GM18867 (cell line): ENCODE measurements around the gene HADHB.
A peak's percentile ranks its signal among the peaks of the same experiment; 100 is the strongest.

Source experiments
- ATAC-seq: cut with Tn5 transposase; IDR thresholded peaks from one replicate; pipeline ENCODE4 v1.9.1; 2021; ENCODE audit warnings: mild to moderate bottlenecking, moderate library complexity; ENCODE audit not compliant: unreplicated experiment

HADHB gene

GRCh38 chr2:26244309-26245230 is at the start of gene HADHB, which contains the start of gene HADHA:
Gene HADHB, plus strand, starts transcription at chr2:26244939. Its CDS starts 9,316 bp downstream, at chr2:26254255.
Gene HADHA, minus strand, starts transcription at chr2:26244632. Its CDS starts 36 bp downstream, at chr2:26244596.
- peak; percentile 68 for ATAC-seq

DNA sequence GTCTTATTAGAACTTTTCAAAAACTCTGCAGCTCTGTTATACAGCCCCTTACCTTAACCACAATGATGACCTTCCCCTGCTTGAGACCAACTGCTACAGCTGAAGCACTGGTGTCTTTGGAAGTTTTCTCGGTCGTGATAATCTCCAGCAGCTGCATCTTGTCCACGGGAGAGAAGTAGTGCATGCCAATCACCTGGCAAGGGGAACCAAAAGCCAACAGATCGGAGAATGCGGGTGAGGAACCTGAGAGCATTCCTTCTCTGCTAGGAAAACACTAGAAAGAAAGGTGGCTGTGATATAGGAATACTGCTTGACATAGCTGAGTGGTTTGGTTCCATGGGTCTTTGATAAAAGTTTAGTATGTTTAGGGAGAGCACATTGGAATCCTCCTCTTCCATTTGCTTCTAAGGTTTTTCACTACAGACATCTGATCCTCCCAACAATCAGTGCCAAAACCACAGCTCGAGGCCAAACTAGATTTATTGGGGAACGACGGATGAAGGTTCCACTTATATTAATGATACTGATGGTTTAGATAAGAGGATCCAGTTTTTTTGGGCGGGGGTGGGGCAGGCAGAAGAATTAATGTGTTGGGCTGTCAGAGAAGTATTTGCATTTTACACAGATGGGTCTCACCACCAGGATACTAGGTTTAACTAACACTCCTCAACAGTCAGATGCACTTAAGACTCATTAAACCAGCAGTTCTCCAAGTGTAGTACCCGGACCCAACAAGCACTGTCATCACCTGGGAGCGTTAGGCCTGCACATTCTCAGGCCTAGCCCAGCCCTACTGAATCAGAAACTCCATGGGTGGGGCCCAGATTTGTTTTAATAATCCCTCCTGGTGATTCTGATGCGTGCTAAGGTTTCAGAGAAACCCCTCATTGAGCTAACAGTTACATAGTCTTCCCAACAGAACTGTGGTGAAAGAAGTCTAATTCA is 49.4 kb upstream of the HADHB start:
- ATAC-seq: no peak

DNA sequence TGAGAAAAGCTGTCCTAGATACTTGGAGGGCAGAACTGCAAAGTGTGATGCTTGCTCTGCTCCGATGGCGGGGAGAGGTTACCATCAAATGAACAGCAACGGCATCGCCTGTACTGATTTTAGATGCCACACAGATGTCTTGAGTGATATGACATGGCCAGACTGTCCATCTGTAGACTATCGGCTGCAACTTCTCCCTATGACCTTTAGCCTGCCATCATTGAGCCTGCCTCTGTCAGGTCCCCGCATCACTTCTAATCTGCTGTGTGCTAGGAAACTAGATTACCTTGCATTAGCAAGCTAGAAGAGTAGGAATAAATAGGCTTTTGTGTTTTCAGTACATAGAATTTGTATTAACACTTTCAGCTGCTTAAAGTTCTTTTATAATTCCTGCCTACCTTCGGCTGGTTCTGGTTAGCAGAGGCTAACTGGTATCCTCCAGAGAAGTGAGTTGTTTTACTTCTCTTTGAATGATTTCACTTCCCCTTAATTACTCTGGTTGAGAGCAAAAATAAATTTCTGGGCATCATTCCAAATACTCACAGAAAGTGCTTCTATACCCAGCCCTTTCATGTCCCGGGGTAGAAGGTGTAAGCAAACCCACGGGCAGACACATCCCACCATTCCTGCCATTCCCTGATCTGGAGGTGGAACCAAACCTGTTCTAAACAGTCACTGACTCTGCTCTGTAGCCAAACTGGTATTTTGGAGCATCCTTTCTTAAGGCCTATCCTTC is 47.9 kb upstream of the HADHB start:
- ATAC-seq: peak; percentile 60

GRCh38 chr2:26197516-26197915 is 47.2 kb upstream of the HADHB start:
- ATAC-seq: no peak

DNA sequence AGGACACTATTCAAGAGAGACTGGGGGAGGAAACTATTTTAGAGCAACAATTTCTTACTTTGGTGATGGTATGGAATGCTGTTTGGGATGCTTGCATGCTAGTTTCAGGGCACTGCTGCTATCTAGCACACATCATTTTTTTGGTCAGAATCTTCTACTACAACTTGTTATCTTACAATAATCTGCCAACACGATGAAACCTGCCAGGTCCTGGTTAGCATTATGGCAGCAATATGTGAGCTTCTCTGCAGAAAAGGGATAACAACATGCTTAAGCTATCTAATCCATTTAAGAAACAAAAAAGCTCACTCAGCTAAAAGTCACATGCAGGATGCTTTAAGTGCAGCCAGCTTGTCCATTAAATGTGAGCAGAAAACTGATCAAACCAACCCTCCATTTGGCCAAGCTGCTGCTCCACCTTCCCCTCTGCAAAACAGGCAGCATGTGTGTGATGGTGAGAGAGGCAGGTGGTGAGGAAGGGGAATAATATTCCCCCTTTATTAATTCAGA is 41.7 kb upstream of the HADHB start:
- no peak for ATAC-seq

- no peak for ATAC-seq
These were observed 40.8 kb upstream of the HADHB start for GRCh38 chr2:26203906-26204305.

GRCh38 chr2:26212011-26212410 is 32.7 kb upstream of the HADHB start:
- ATAC-seq: no peak

GRCh38 chr2:26214759-26215158 is 30.0 kb upstream of the HADHB start:
- ATAC-seq: no peak

- ATAC-seq: no peak
These were observed 28.9 kb upstream of the HADHB start for GRCh38 chr2:26215833-26216232.

DNA sequence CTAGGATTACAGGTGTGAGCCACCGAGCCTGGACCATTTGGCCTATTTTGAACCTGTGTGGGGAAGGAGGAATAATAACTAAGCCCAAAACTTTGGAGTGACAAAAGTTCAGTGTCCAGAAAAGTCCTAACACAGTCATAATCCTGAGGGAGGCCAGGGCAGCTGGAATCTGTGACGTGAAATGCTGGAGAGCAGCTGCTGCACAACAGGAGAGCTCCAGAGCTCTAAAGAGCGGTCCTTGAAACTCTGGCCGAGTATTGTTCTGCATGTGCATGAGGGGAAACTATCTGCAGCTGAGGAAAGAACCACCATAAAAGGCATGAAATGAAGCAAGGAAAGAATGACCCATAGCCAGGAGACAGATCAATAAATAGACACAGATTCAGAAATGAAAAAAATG is 28.2 kb upstream of the HADHB start:
- no peak for ATAC-seq

GRCh38 chr2:26217720-26218119 is 27.0 kb upstream of the HADHB start:
- no peak for ATAC-seq

DNA sequence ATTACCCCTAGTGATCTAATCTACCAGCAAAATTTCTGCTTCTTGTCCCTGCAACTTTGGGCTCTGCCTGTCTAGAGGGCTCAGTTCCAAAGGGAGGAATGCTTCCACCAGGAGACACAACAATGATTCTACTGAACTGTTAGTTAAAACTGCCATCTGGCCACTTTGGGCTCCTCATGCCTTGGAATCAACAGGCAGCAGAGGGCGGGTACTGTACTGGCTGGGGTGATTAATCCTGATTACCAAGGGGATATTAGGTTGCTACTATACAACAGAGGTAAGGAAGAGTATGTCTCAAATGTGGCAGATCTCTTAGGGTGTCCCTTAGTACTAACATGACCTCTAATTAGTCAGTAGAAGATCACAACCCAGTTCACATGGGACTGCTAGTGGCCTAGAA is 21.7 kb upstream of the HADHB start:
- no peak for ATAC-seq

- ATAC-seq: no peak
These were observed 20.6 kb upstream of the HADHB start for GRCh38 chr2:26224095-26224494.

DNA sequence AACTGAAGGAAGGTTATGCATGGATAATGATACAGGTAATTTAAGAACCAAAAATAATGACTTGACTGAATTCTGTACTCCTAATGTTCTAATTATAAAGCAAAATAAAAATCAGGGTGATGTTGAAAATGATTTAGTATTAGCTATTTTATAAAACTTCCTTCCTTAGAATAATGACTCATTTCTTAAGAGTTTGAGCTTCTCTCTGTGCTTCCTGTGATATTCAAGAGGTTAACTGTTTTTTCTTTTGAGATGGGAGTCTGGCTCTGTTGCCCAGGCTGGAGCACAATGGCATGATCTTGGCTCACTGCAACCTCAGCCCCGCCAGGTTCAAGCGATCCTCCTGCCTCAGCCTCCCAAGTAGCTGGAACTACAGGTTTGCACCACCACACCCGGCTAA is 15.1 kb upstream of the HADHB start:
- no peak for ATAC-seq

- ATAC-seq: no peak
These were observed 13.9 kb upstream of the HADHB start for GRCh38 chr2:26230806-26231205.

DNA sequence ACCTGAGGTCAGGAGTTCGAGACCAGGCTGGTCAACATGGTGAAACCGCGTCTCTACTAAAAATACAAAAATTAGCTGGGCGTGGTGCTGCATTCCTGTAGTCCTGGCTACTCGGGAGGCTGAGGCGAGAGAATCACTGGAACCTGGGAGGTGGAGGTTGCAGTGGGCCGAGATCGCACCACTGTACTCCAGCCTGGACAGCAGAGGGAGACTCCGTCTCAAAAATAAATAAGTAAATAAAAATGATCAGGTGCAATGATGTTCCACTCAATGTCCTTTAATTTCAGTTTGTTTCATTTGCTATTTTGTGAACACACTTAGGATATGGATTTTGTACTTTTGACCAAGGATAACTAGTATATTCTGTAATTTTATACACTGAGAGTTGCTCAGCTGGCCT is 9.7 kb upstream of the HADHB start:
- ATAC-seq: no peak

DNA sequence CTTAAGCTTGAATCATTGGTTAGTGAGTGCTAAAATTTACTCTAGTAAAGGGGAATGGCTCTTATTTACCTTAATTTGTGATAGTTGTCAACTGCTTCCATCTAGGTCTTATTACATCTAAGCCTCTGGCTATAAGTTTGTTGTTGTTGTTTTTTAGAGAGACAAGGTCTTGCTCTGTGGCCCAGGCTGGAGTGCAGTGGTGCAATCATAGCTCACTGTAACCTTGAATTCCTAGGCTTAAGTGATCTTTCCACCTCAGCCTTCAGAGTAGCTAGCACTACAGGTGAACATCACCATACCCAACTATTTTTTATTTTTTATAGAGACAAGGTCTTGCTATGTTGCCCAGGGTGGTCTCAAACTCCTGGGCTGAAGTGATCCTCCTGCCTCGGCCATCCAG is 6.9 kb upstream of the HADHB start:
- no peak for ATAC-seq

- no peak for ATAC-seq
These were observed 6.3 kb upstream of the HADHB start for GRCh38 chr2:26238311-26238958.

GRCh38 chr2:26241928-26242436 is 2.8 kb upstream of the HADHB start:
- no peak for ATAC-seq
